ENCODE results near the gene ARHGEF28. TPM values are rescaled to one million over a fixed set of nuclear protein-coding genes. Genes with fewer than 3 reads are reported as not detected.

The ARHGEF28 gene
- total and polyA plus RNA-seq, 2 of the 13 experiments (the other 11 are each of a cell fraction or from before 2014, with no cell fraction given): 17.4 to 34.1 TPM

DNA sequence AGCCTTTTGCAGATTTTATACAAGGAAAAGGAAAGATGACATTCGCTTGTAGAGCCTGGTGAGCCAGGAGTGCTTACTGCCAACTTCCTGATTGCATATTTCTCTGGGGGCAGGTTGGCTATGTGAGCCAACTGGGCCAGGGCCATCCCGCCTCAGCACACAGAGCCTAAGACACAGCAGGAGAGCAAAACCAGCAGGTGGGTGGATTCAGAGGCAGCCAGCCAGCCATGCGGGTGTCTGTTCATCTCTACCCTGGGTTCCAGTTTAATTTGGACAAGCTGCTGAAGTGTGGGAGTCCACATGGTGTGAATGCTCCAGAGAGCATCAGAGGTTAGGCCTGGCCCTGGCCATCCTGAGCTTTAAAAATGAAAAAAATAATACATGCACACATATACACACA, 291.4 kb downstream of the ARHGEF28 start:
- intact Hi-C loops (cut with micrococcal nuclease; ENCODE audit: unreplicated experiment) (no loop called here), in situ Hi-C loops (cut with HindIII; ENCODE audit: extremely low pct_ligation_motif_present, low pct_unique_long_range_greater_than_20kb) (no loop called here)
- BruUV-seq (replicated peaks): no TSS peak
- ATAC-seq (no peak; the same call in 2 of the 3 replicates), FAIRE-seq (no peak), DNase-seq (ENCODE audit: low spot score) (no peak)
- Histone ChIP-seq H2AFZ (ENCODE audit: low read length) (no peak overlapping the region), H3K4me1 (ENCODE audit: insufficient read depth, low read length) (no peaks in the 10 kb centered on the region), H3K4me3 (replicated peaks in 1 of 3; ENCODE audit: insufficient read depth in 1 of 3, low read depth in 2 of 3, low read length in 3 of 3) (no peak overlapping the region), H3K4me2 (ENCODE audit: low read depth, low read length) (no peak overlapping the region), H3K27ac (ENCODE audit: extremely low read length, insufficient read depth, low read length) (no peak overlapping the region), H3K9ac (ENCODE audit: insufficient read depth, low read depth, low read length) (no peak overlapping the region), H3K27me3 (ENCODE audit: control insufficient read depth in 1 of 2, insufficient read depth in 2 of 2, low read length in 2 of 2) (no peaks in the 10 kb centered on the region), H3K9me3 (ENCODE audit: low read length) (no peaks in the 10 kb centered on the region), H3K79me2 (ENCODE audit: insufficient read depth, low read length) (no peaks in the 10 kb centered on the region), H4K20me1 (ENCODE audit: insufficient read depth, low read length) (no peaks in the 10 kb centered on the region), H3K36me3 (replicated peaks in 1 of 2; ENCODE audit: control insufficient read depth in 1 of 2, insufficient read depth in 2 of 2, low read length in 2 of 2) (peaks cover 5 to 29% of the 10 kb centered on the region in 2 experiments; a peak in 3 of 5 replicates)
- POLR2A ChIA-PET: no interaction called here
- TF ChIP-seq ZBTB8A (CRISPR knock-in tag; IDR thresholded peaks at IDR 0.05; ENCODE audit: borderline replicate concordance, low read depth): no peak
- no peak for TF ChIP-seq RORA (CRISPR knock-in tag; IDR thresholded peaks at IDR 0.05)
- TF ChIP-seq, protein P1, sequence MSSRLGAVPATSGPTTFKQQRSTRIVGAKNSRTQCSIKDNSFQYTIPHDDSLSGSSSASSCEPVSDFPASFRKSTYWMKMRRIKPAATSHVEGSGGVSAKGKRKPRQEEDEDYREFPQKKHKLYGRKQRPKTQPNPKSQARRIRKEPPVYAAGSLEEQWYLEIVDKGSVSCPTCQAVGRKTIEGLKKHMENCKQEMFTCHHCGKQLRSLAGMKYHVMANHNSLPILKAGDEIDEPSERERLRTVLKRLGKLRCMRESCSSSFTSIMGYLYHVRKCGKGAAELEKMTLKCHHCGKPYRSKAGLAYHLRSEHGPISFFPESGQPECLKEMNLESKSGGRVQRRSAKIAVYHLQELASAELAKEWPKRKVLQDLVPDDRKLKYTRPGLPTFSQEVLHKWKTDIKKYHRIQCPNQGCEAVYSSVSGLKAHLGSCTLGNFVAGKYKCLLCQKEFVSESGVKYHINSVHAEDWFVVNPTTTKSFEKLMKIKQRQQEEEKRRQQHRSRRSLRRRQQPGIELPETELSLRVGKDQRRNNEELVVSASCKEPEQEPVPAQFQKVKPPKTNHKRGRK (CRISPR knock-in tag; IDR thresholded peaks at IDR 0.05): no peak
- no peak for TF ChIP-seq POLR2AphosphoS2 (IDR thresholded peaks at IDR 0.05; ENCODE audit: low read depth, low read length)
- TF ChIP-seq MZF1 (CRISPR knock-in tag; IDR thresholded peaks at IDR 0.05; ENCODE audit: borderline replicate concordance): no peak
- TF ChIP-seq, protein P2, sequence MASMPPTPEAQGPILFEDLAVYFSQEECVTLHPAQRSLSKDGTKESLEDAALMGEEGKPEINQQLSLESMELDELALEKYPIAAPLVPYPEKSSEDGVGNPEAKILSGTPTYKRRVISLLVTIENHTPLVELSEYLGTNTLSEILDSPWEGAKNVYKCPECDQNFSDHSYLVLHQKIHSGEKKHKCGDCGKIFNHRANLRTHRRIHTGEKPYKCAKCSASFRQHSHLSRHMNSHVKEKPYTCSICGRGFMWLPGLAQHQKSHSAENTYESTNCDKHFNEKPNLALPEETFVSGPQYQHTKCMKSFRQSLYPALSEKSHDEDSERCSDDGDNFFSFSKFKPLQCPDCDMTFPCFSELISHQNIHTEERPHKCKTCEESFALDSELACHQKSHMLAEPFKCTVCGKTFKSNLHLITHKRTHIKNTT (CRISPR knock-in tag; IDR thresholded peaks at IDR 0.05): no peak
- TF ChIP-seq, protein P3, sequence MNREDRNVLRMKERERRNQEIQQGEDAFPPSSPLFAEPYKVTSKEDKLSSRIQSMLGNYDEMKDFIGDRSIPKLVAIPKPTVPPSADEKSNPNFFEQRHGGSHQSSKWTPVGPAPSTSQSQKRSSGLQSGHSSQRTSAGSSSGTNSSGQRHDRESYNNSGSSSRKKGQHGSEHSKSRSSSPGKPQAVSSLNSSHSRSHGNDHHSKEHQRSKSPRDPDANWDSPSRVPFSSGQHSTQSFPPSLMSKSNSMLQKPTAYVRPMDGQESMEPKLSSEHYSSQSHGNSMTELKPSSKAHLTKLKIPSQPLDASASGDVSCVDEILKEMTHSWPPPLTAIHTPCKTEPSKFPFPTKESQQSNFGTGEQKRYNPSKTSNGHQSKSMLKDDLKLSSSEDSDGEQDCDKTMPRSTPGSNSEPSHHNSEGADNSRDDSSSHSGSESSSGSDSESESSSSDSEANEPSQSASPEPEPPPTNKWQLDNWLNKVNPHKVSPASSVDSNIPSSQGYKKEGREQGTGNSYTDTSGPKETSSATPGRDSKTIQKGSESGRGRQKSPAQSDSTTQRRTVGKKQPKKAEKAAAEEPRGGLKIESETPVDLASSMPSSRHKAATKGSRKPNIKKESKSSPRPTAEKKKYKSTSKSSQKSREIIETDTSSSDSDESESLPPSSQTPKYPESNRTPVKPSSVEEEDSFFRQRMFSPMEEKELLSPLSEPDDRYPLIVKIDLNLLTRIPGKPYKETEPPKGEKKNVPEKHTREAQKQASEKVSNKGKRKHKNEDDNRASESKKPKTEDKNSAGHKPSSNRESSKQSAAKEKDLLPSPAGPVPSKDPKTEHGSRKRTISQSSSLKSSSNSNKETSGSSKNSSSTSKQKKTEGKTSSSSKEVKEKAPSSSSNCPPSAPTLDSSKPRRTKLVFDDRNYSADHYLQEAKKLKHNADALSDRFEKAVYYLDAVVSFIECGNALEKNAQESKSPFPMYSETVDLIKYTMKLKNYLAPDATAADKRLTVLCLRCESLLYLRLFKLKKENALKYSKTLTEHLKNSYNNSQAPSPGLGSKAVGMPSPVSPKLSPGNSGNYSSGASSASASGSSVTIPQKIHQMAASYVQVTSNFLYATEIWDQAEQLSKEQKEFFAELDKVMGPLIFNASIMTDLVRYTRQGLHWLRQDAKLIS (CRISPR knock-in tag; IDR thresholded peaks at IDR 0.05): no peak
- TF ChIP-seq, protein P4, sequence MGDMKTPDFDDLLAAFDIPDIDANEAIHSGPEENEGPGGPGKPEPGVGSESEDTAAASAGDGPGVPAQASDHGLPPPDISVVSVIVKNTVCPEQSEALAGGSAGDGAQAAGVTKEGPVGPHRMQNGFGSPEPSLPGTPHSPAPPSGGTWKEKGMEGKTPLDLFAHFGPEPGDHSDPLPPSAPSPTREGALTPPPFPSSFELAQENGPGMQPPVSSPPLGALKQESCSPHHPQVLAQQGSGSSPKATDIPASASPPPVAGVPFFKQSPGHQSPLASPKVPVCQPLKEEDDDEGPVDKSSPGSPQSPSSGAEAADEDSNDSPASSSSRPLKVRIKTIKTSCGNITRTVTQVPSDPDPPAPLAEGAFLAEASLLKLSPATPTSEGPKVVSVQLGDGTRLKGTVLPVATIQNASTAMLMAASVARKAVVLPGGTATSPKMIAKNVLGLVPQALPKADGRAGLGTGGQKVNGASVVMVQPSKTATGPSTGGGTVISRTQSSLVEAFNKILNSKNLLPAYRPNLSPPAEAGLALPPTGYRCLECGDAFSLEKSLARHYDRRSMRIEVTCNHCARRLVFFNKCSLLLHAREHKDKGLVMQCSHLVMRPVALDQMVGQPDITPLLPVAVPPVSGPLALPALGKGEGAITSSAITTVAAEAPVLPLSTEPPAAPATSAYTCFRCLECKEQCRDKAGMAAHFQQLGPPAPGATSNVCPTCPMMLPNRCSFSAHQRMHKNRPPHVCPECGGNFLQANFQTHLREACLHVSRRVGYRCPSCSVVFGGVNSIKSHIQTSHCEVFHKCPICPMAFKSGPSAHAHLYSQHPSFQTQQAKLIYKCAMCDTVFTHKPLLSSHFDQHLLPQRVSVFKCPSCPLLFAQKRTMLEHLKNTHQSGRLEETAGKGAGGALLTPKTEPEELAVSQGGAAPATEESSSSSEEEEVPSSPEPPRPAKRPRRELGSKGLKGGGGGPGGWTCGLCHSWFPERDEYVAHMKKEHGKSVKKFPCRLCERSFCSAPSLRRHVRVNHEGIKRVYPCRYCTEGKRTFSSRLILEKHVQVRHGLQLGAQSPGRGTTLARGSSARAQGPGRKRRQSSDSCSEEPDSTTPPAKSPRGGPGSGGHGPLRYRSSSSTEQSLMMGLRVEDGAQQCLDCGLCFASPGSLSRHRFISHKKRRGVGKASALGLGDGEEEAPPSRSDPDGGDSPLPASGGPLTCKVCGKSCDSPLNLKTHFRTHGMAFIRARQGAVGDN (CRISPR knock-in tag; IDR thresholded peaks at IDR 0.05): no peak
- TF ChIP-seq ZNF775 (CRISPR knock-in tag; IDR thresholded peaks at IDR 0.05; ENCODE audit: borderline replicate concordance): no peak
- WGBS (ENCODE audit: low lambda C conversion rate): 98% methylated on average over 3 of the region's 3 CpGs
- CTCF ChIA-PET (ENCODE audit: low intra/inter-chr PET ratio, low total read pairs): no interaction called here
